HepG2 (cell line): ENCODE measurements around the gene FBXO2. TPM values are rescaled to one million over a fixed set of nuclear protein-coding genes. Genes with fewer than 3 reads are reported as not detected.
A peak's percentile ranks its signal among the peaks of the same experiment; 100 is the strongest.

Source experiments
- CENPX ChIP-seq: sonication (generic); formaldehyde crosslinking; IDR thresholded peaks from 2 replicates; pipeline ENCODE4 v1.9.0; 2021; ENCODE audit warnings: mild to moderate bottlenecking, missing genetic modification reagents, moderate library complexity
- FOSL1 ChIP-seq: sonication (generic); formaldehyde crosslinking; IDR thresholded peaks from 2 replicates; pipeline ENCODE4 v1.9.0; 2021; ENCODE audit warnings: missing genetic modification reagents, borderline replicate concordance
- GTF3A ChIP-seq: sonication (generic); formaldehyde crosslinking; conservative IDR thresholded peaks from 2 replicates; pipeline ENCODE4 v1.4.0; 2020; ENCODE audit warnings: mild to moderate bottlenecking, missing genetic modification reagents
- HOXD1 ChIP-seq: sonication (generic); formaldehyde crosslinking; IDR thresholded peaks from 2 replicates; pipeline ENCODE4 v1.5.0; 2020; ENCODE audit warnings: missing genetic modification reagents
- IRF9 ChIP-seq: sonication (generic); formaldehyde crosslinking; IDR thresholded peaks from 2 replicates; pipeline ENCODE4 v1.8.0; 2022; ENCODE audit warnings: missing genetic modification reagents, mild to moderate bottlenecking, borderline replicate concordance
- ISX ChIP-seq: sonication (generic); formaldehyde crosslinking; conservative IDR thresholded peaks from 2 replicates; pipeline ENCODE4 v1.5.0; 2020; ENCODE audit warnings: missing genetic modification reagents
- MEF2D ChIP-seq: sonication (generic); formaldehyde crosslinking; IDR thresholded peaks from 2 replicates; pipeline ENCODE4 v1.5.1; 2020; ENCODE audit warnings: mild to moderate bottlenecking, missing genetic modification reagents
- NCOR1 ChIP-seq: fragments of 200-600 bp; sonication (generic); IDR thresholded peaks from 2 replicates; pipeline ENCODE4 v1.7.0; 2017; ENCODE audit warnings: antibody characterized with exemption, low read length, borderline replicate concordance
- SNAPC4 ChIP-seq: sonication (generic); formaldehyde crosslinking; IDR thresholded peaks from 2 replicates; pipeline ENCODE4 v1.4.0; 2020; ENCODE audit warnings: mild to moderate bottlenecking, missing genetic modification reagents
- STAG1 ChIP-seq: sonication (generic); formaldehyde crosslinking; IDR thresholded peaks from 2 replicates; pipeline ENCODE4 v1.4.0; 2020; ENCODE audit warnings: missing genetic modification reagents
- TBL1XR1 ChIP-seq: fragments of 150-350 bp; IDR thresholded peaks from 2 replicates; pipeline ENCODE4 v1.6.1; 2014; ENCODE audit warnings: borderline replicate concordance, low read length; ENCODE audit not compliant: partially characterized antibody
- TRAFD1 ChIP-seq: sonication (generic); formaldehyde crosslinking; IDR thresholded peaks from 2 replicates; pipeline ENCODE4 v1.5.1; 2020; ENCODE audit warnings: missing genetic modification reagents, mild to moderate bottlenecking, borderline replicate concordance
- ZNF326 ChIP-seq: sonication (generic); formaldehyde crosslinking; IDR thresholded peaks from 2 replicates; pipeline ENCODE4 v1.4.0; 2020; ENCODE audit warnings: missing genetic modification reagents, borderline replicate concordance
- ZNF331 ChIP-seq: sonication (generic); formaldehyde crosslinking; IDR thresholded peaks from 2 replicates; pipeline ENCODE4 v1.4.0; 2020; ENCODE audit warnings: missing genetic modification reagents
- ZNF484 ChIP-seq: sonication (generic); formaldehyde crosslinking; IDR thresholded peaks from 2 replicates; pipeline ENCODE4 v1.5.1; 2020; ENCODE audit warnings: mild to moderate bottlenecking, low read depth, missing genetic modification reagents, borderline replicate concordance
- ZNF564 ChIP-seq: sonication (generic); formaldehyde crosslinking; IDR thresholded peaks from 2 replicates; pipeline ENCODE4 v1.8.1; 2023; ENCODE audit warnings: mild to moderate bottlenecking, missing genetic modification reagents
- polyA plus RNA-seq, 8 experiments: library from polyadenylated mRNA; depleted of rRNA in 3 of 8; stranded (reverse) in 7 of 8; unstranded in 1 of 8; fragments of >200 nt; fragmentation: Illumina TruSeq in 4 of 8; extraction: Trizol in 4 of 8; gene quantifications; 2 replicates each; pipeline versions ENCODE4 v1.2.1 to v1.2.3, GENCODE V29; 2011 to 2016; ENCODE audit warnings: low read depth in 4 of 8, missing spikeins in 1 of 8, mixed read lengths in 1 of 8; ENCODE audit not compliant: insufficient read depth in 1 of 8
- total RNA-seq, 5 experiments: library from RNA; depleted of rRNA; stranded (reverse); fragments of >200 nt; fragmentation: Illumina TruSeq; extraction: Trizol; gene quantifications; 2 replicates each; pipeline ENCODE4 v1.2.3, GENCODE V29; 2016; ENCODE audit warnings: low read depth in 1 of 5
- TF ChIP-seq, protein P1 (sequence below): sonication (generic); formaldehyde crosslinking; IDR thresholded peaks from 2 replicates; pipeline ENCODE4 v1.8.0; 2023; ENCODE audit warnings: mild to moderate bottlenecking, missing genetic modification reagents
- TF ChIP-seq, protein P2 (sequence below): sonication (generic); formaldehyde crosslinking; IDR thresholded peaks from 2 replicates; pipeline ENCODE4 v1.8.1; 2023; ENCODE audit warnings: mild to moderate bottlenecking, missing genetic modification reagents

The FBXO2 gene
- total and polyA plus RNA-seq, 2 of the 13 experiments (the other 11 are each of a cell fraction or from before 2014, with no cell fraction given) = 79.3 to 112 TPM

- no peak for TF ChIP-seq ZNF326 (CRISPR knock-in tag)
- no peak for TF ChIP-seq NCOR1
- no peak for TF ChIP-seq MEF2D
- TF ChIP-seq, protein P1, sequence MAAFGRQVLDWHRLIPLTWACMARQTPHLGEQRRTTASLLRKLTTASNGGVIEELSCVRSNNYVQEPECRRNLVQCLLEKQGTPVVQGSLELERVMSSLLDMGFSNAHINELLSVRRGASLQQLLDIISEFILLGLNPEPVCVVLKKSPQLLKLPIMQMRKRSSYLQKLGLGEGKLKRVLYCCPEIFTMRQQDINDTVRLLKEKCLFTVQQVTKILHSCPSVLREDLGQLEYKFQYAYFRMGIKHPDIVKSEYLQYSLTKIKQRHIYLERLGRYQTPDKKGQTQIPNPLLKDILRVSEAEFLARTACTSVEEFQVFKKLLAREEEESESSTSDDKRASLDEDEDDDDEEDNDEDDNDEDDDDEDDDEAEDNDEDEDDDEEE (CRISPR knock-in tag) = no peak
- TF ChIP-seq FOSL1 (CRISPR knock-in tag) = no peak
- no peak for TF ChIP-seq ZNF484 (CRISPR knock-in tag)
- TF ChIP-seq ZNF331 (CRISPR knock-in tag) = 0 out of 2 replicates have a peak, but pooled peaks have one; percentile 8
- no peak for TF ChIP-seq TBL1XR1
- TF ChIP-seq IRF9 (CRISPR knock-in tag) = 0 out of 2 replicates have a peak, but pooled peaks have one; percentile 28
- no peak for TF ChIP-seq GTF3A (CRISPR knock-in tag)
- no peak for TF ChIP-seq HOXD1 (CRISPR knock-in tag)
- no peak for TF ChIP-seq CENPX (CRISPR knock-in tag)
- TF ChIP-seq, protein P2, sequence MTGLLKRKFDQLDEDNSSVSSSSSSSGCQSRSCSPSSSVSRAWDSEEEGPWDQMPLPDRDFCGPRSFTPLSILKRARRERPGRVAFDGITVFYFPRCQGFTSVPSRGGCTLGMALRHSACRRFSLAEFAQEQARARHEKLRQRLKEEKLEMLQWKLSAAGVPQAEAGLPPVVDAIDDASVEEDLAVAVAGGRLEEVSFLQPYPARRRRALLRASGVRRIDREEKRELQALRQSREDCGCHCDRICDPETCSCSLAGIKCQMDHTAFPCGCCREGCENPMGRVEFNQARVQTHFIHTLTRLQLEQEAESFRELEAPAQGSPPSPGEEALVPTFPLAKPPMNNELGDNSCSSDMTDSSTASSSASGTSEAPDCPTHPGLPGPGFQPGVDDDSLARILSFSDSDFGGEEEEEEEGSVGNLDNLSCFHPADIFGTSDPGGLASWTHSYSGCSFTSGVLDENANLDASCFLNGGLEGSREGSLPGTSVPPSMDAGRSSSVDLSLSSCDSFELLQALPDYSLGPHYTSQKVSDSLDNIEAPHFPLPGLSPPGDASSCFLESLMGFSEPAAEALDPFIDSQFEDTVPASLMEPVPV (CRISPR knock-in tag) = no peak
- TF ChIP-seq SNAPC4 (CRISPR knock-in tag) = no peak
- peak; percentile 86; the same call in 1 of the 2 replicates for TF ChIP-seq ZNF564 (CRISPR knock-in tag)
- no peak for TF ChIP-seq STAG1 (CRISPR knock-in tag)
- no peak for TF ChIP-seq TRAFD1 (CRISPR knock-in tag)
- no peak for TF ChIP-seq ISX (CRISPR knock-in tag)
These were observed at the start of gene FBXO2, which contains the start of gene FBXO44 (continued) for GRCh38 chr1:11654137-11654938.
